SK-N-MC (cell line): Measurements from ENCODE around the gene HAPLN3.

ENCODE experiments used
- EZH2 ChIP-seq: fragments of 200-600 bp; sonication (generic); IDR thresholded peaks from one replicate; pipeline ENCODE4 v1.6.1; 2017; ENCODE audit warnings: antibody characterized with exemption
- POLR2AphosphoS5 ChIP-seq: IDR thresholded peaks from 2 replicates; pipeline ENCODE4 v1.6.1; 2012; ENCODE audit warnings: mild to moderate bottlenecking, low read depth, low read length, borderline replicate concordance

- TF ChIP-seq POLR2AphosphoS5 (no peak), EZH2 (no peak)
These were observed 45.8 kb downstream of the HAPLN3 start for GRCh38 chr15:88849376-88850072.
